22Rv1 (cell line): ENCODE results near the gene TAT.

Source experiments
- H3K27ac ChIP-seq: fragments of 450-650 bp; 2 replicates; pipeline ENCODE4 v1.5.1; 2017
- ZFX ChIP-seq: fragments of 450-650 bp; IDR thresholded peaks from 2 replicates; pipeline ENCODE4 v1.6.1; 2017; ENCODE audit warnings: antibody characterized with exemption, borderline replicate concordance
- TF ChIP-seq, protein P1 (sequence below): fragments of 450-650 bp; IDR thresholded peaks from 2 replicates; pipeline ENCODE4 v1.5.1; 2017; ENCODE audit warnings: mild to moderate bottlenecking

TAT gene

DNA sequence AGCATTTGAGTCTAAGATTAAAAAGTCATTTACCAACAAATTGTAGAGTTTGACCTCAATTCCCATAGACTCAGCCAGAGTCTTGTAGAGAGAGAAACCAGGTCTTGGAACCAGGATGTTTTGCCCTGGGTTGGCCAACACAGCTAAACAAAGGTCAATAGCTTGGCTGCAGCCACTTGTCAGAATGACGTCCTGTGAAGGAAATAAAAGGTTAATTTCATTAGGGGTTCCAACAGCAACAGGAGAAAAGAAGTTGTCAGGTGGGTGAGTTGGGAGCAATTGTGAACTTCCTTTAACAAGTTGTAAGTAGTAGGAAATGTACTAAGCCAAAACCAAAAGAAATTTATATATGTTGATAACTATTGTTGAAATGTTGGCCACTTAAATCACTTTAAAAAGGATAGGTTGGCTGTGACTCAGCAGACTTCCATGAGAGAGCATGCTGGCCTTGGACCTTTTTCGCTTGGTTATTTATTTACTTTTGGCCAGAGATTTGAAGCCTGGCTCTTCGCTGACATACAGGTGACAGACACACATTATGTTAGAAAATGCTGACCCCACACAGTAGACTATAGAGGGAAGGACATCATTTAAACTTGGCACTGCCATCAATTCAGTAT, 4.3 kb downstream of the TAT start:
- H3K27ac ChIP-seq, result no peak overlapping the region
- TF ChIP-seq, protein P1, sequence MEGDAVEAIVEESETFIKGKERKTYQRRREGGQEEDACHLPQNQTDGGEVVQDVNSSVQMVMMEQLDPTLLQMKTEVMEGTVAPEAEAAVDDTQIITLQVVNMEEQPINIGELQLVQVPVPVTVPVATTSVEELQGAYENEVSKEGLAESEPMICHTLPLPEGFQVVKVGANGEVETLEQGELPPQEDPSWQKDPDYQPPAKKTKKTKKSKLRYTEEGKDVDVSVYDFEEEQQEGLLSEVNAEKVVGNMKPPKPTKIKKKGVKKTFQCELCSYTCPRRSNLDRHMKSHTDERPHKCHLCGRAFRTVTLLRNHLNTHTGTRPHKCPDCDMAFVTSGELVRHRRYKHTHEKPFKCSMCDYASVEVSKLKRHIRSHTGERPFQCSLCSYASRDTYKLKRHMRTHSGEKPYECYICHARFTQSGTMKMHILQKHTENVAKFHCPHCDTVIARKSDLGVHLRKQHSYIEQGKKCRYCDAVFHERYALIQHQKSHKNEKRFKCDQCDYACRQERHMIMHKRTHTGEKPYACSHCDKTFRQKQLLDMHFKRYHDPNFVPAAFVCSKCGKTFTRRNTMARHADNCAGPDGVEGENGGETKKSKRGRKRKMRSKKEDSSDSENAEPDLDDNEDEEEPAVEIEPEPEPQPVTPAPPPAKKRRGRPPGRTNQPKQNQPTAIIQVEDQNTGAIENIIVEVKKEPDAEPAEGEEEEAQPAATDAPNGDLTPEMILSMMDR, result no peak
- TF ChIP-seq ZFX, result no peak

GRCh38 chr16:71570144-71570543, 6.7 kb downstream of the TAT start:
- H3K27ac ChIP-seq, result no peak overlapping the region
- TF ChIP-seq ZFX, result no peak
- TF ChIP-seq, protein P1, result no peak

GRCh38 chr16:71569621-71570020, 7.3 kb downstream of the TAT start:
- no peak overlapping the region for H3K27ac ChIP-seq
- no peak for TF ChIP-seq ZFX
- TF ChIP-seq, protein P1, result no peak

- TF ChIP-seq ZFX, result no peak
- TF ChIP-seq, protein P1, result no peak
- H3K27ac ChIP-seq, result no peak overlapping the region
Observed at GRCh38 chr16:71568551-71568950, 8.3 kb downstream of the TAT start.

GRCh38 chr16:71567931-71568330, 9.0 kb downstream of the TAT start:
- H3K27ac ChIP-seq, result no peak overlapping the region
- no peak for TF ChIP-seq ZFX
- TF ChIP-seq, protein P1, result no peak

DNA sequence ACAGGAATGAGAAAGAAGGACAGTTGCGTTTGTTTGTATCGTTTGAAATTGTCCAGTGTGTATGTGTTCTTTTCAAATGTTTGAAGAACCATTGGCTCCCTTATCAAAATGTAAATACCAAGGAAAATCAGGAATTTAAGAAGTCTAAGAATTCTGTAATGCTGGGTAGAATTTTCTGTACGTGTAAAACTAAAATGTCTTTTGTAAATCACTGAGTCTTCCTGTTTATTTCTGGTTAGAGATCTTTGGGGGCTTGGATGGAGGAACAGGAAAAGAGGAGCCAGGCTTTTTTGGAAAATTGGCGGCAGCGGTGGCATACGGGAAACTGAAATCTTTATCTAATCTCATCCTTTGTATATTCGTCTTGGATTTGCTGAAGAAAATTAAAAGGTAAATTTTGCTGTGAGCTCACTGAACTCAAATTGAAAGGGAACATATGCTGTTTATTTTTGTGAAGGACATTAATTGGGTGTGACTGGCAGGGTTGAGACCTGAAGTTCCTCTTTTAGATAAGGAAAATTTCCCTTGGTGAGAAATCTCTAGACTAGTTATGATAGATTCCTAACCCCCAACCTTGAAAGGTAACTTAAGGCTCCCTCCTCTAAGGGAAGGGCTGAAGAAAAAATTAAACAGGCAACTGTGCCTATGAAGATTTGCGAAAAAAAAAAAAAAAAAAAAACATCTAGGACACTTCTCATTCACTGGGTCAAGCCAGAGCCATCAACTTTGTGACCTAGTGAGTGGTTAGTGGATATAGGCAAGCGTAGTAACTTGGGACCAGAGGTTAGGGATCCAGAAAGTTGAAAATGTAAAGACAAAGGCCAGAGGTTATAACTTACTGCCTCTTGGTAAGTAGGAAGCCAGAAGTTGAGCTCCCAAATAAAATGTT, 10.8 kb downstream of the TAT start:
- H3K27ac ChIP-seq, result no peak overlapping the region
- no peak for TF ChIP-seq ZFX
- TF ChIP-seq, protein P1, result no peak
